ENCODE results near the gene KRTCAP3.

Gene KRTCAP3

GRCh38 chr2:27441958-27442919 is at the start of gene KRTCAP3:
Gene KRTCAP3, plus strand, starts transcription at chr2:27442381. Its CDS starts 32 bp downstream, at chr2:27442413.
- H3K36me3 ChIP-seq (ENCODE audit: control insufficient read depth in 2 of 2, insufficient read depth in 2 of 2, low read length in 2 of 2) = peaks cover 34 to 45% of the 10 kb centered on the region in 2 donors
- H3K4me3 ChIP-seq (ENCODE audit: low read length in 2 of 2) = peak within 1 kb of the TSS in 1 of 2 donors; percentile 15
- peaks cover 6% of the 10 kb centered on the region for H3K4me1 ChIP-seq (ENCODE audit: control insufficient read depth, insufficient read depth, low read length)
- peak within 1 kb of the TSS in 1 of 2 donors; percentile 42 for H3K9ac ChIP-seq (ENCODE audit: low read length in 2 of 2)
- no peaks in the 10 kb centered on the region for H3K27me3 ChIP-seq (ENCODE audit: control insufficient read depth in 1 of 2, insufficient read depth in 2 of 2, low read length in 2 of 2)
- H3K9me3 ChIP-seq (ENCODE audit: control insufficient read depth in 2 of 2, low read length in 2 of 2) = no peaks in the 10 kb centered on the region
- H3K27ac ChIP-seq (ENCODE audit: low read length) = peak within 1 kb of the TSS; percentile 41

GRCh38 chr2:27393225-27393624 is 49.0 kb upstream of the KRTCAP3 start:
- Histone ChIP-seq H3K9me3 (ENCODE audit: control insufficient read depth in 2 of 2, low read length in 2 of 2) (no peaks in the 10 kb centered on the region), H3K4me1 (ENCODE audit: control insufficient read depth, insufficient read depth, low read length) (no peaks in the 10 kb centered on the region), H3K9ac (ENCODE audit: low read length in 2 of 2) (no peak overlapping the region), H3K4me3 (ENCODE audit: low read length in 2 of 2) (no peak overlapping the region), H3K27ac (ENCODE audit: low read length) (no peak overlapping the region), H3K36me3 (ENCODE audit: control insufficient read depth in 2 of 2, insufficient read depth in 2 of 2, low read length in 2 of 2) (peaks cover 0 to 2% of the 10 kb centered on the region in 2 donors), H3K27me3 (ENCODE audit: control insufficient read depth in 1 of 2, insufficient read depth in 2 of 2, low read length in 2 of 2) (no peaks in the 10 kb centered on the region)

- Histone ChIP-seq H3K4me1 (ENCODE audit: control insufficient read depth, insufficient read depth, low read length) (no peaks in the 10 kb centered on the region), H3K27me3 (ENCODE audit: control insufficient read depth in 1 of 2, insufficient read depth in 2 of 2, low read length in 2 of 2) (no peaks in the 10 kb centered on the region), H3K9ac (ENCODE audit: low read length in 2 of 2) (no peak overlapping the region), H3K9me3 (ENCODE audit: control insufficient read depth in 2 of 2, low read length in 2 of 2) (no peaks in the 10 kb centered on the region), H3K4me3 (ENCODE audit: low read length in 2 of 2) (no peak overlapping the region), H3K27ac (ENCODE audit: low read length) (no peak overlapping the region), H3K36me3 (ENCODE audit: control insufficient read depth in 2 of 2, insufficient read depth in 2 of 2, low read length in 2 of 2) (no peaks in the 10 kb centered on the region)
Measured at GRCh38 chr2:27398962-27399361, 43.2 kb upstream of the KRTCAP3 start.

GRCh38 chr2:27400348-27401135 is 41.6 kb upstream of the KRTCAP3 start:
- no peaks in the 10 kb centered on the region for H3K27me3 ChIP-seq (ENCODE audit: control insufficient read depth in 1 of 2, insufficient read depth in 2 of 2, low read length in 2 of 2)
- H3K4me1 ChIP-seq (ENCODE audit: control insufficient read depth, insufficient read depth, low read length) = no peaks in the 10 kb centered on the region
- H3K36me3 ChIP-seq (ENCODE audit: control insufficient read depth in 2 of 2, insufficient read depth in 2 of 2, low read length in 2 of 2) = no peaks in the 10 kb centered on the region
- no peak overlapping the region for H3K4me3 ChIP-seq (ENCODE audit: low read length in 2 of 2)
- no peak overlapping the region for H3K9ac ChIP-seq (ENCODE audit: low read length in 2 of 2)
- H3K9me3 ChIP-seq (ENCODE audit: control insufficient read depth in 2 of 2, low read length in 2 of 2) = no peaks in the 10 kb centered on the region
- H3K27ac ChIP-seq (ENCODE audit: low read length) = no peak overlapping the region

GRCh38 chr2:27407798-27408491 is 34.2 kb upstream of the KRTCAP3 start:
- Histone ChIP-seq H3K4me3 (ENCODE audit: low read length in 2 of 2) (peak overlapping the region; percentile 89 to 93), H3K9ac (ENCODE audit: low read length in 2 of 2) (peak overlapping the region; percentile 84 to 94), H3K4me1 (ENCODE audit: control insufficient read depth, insufficient read depth, low read length) (peaks cover 12% of the 10 kb centered on the region), H3K36me3 (ENCODE audit: control insufficient read depth in 2 of 2, insufficient read depth in 2 of 2, low read length in 2 of 2) (no peaks in the 10 kb centered on the region), H3K27ac (ENCODE audit: low read length) (no peak overlapping the region), H3K27me3 (ENCODE audit: control insufficient read depth in 1 of 2, insufficient read depth in 2 of 2, low read length in 2 of 2) (no peaks in the 10 kb centered on the region), H3K9me3 (ENCODE audit: control insufficient read depth in 2 of 2, low read length in 2 of 2) (no peaks in the 10 kb centered on the region)

- peak overlapping the region; percentile 84 to 94 for H3K9ac ChIP-seq (ENCODE audit: low read length in 2 of 2)
- peak overlapping the region; percentile 69 for H3K27ac ChIP-seq (ENCODE audit: low read length)
- H3K4me1 ChIP-seq (ENCODE audit: control insufficient read depth, insufficient read depth, low read length) = peaks cover 12% of the 10 kb centered on the region
- H3K36me3 ChIP-seq (ENCODE audit: control insufficient read depth in 2 of 2, insufficient read depth in 2 of 2, low read length in 2 of 2) = no peaks in the 10 kb centered on the region
- H3K9me3 ChIP-seq (ENCODE audit: control insufficient read depth in 2 of 2, low read length in 2 of 2) = no peaks in the 10 kb centered on the region
- H3K27me3 ChIP-seq (ENCODE audit: control insufficient read depth in 1 of 2, insufficient read depth in 2 of 2, low read length in 2 of 2) = no peaks in the 10 kb centered on the region
- peak overlapping the region; percentile 89 to 93 for H3K4me3 ChIP-seq (ENCODE audit: low read length in 2 of 2)
Measured at GRCh38 chr2:27408601-27409320, 33.4 kb upstream of the KRTCAP3 start.

- Histone ChIP-seq H3K9ac (ENCODE audit: low read length in 2 of 2) (peak within 1 kb of the TSS; percentile 93 to 96), H3K27ac (ENCODE audit: low read length) (peak within 1 kb of the TSS; percentile 86), H3K27me3 (ENCODE audit: control insufficient read depth in 1 of 2, insufficient read depth in 2 of 2, low read length in 2 of 2) (no peaks in the 10 kb centered on the region), H3K4me3 (ENCODE audit: low read length in 2 of 2) (peak within 1 kb of the TSS; percentile 93 to 94), H3K4me1 (ENCODE audit: control insufficient read depth, insufficient read depth, low read length) (peaks cover 12% of the 10 kb centered on the region), H3K9me3 (ENCODE audit: control insufficient read depth in 2 of 2, low read length in 2 of 2) (no peaks in the 10 kb centered on the region), H3K36me3 (ENCODE audit: control insufficient read depth in 2 of 2, insufficient read depth in 2 of 2, low read length in 2 of 2) (no peaks in the 10 kb centered on the region)
Measured at GRCh38 chr2:27409321-27410073, 32.7 kb upstream of the KRTCAP3 start, which contains the start of gene PPM1G. Gene PPM1G, minus strand, starts transcription at chr2:27409591. Its CDS starts 169 bp downstream, at chr2:27409422.

GRCh38 chr2:27412419-27413152 is 29.6 kb upstream of the KRTCAP3 start:
- H3K27ac ChIP-seq (ENCODE audit: low read length) = no peak overlapping the region
- no peak overlapping the region for H3K9ac ChIP-seq (ENCODE audit: low read length in 2 of 2)
- H3K4me3 ChIP-seq (ENCODE audit: low read length in 2 of 2) = no peak overlapping the region
- H3K4me1 ChIP-seq (ENCODE audit: control insufficient read depth, insufficient read depth, low read length) = peaks cover 12% of the 10 kb centered on the region
- no peaks in the 10 kb centered on the region for H3K36me3 ChIP-seq (ENCODE audit: control insufficient read depth in 2 of 2, insufficient read depth in 2 of 2, low read length in 2 of 2)
- no peaks in the 10 kb centered on the region for H3K9me3 ChIP-seq (ENCODE audit: control insufficient read depth in 2 of 2, low read length in 2 of 2)
- no peaks in the 10 kb centered on the region for H3K27me3 ChIP-seq (ENCODE audit: control insufficient read depth in 1 of 2, insufficient read depth in 2 of 2, low read length in 2 of 2)

GRCh38 chr2:27416151-27416550 is 26.0 kb upstream of the KRTCAP3 start:
- H3K4me3 ChIP-seq (ENCODE audit: low read length in 2 of 2) = no peak overlapping the region
- no peak overlapping the region for H3K9ac ChIP-seq (ENCODE audit: low read length in 2 of 2)
- H3K9me3 ChIP-seq (ENCODE audit: control insufficient read depth in 2 of 2, low read length in 2 of 2) = no peaks in the 10 kb centered on the region
- H3K36me3 ChIP-seq (ENCODE audit: control insufficient read depth in 2 of 2, insufficient read depth in 2 of 2, low read length in 2 of 2) = no peaks in the 10 kb centered on the region
- no peak overlapping the region for H3K27ac ChIP-seq (ENCODE audit: low read length)
- H3K27me3 ChIP-seq (ENCODE audit: control insufficient read depth in 1 of 2, insufficient read depth in 2 of 2, low read length in 2 of 2) = no peaks in the 10 kb centered on the region
- no peaks in the 10 kb centered on the region for H3K4me1 ChIP-seq (ENCODE audit: control insufficient read depth, insufficient read depth, low read length)
